Tibial nerve (tissue), 4 donors: ENCODE measurements around the gene THNSL1. TPM values are rescaled to one million over a fixed set of nuclear protein-coding genes. Genes with fewer than 3 reads are reported as not detected.

Experiments
- DNase-seq, 2 donors: peaks; one replicate each; pipeline ENCODE4 v3.0.0-alpha.2; 2019; ENCODE audit warnings: low spot score in 2 of 2
- H3K27ac ChIP-seq, 4 donors: fragments of 200-600 bp; sonication (generic) in 3 of 4; one replicate each; pipeline ENCODE4 v1.5.1; 2017 to 2019; ENCODE audit warnings: mild to moderate bottlenecking in 1 of 4
- H3K27me3 ChIP-seq, 2 donors: fragments of 200-600 bp; sonication (generic) in 1 of 2; one replicate each; pipeline versions ENCODE4 v1.5.1 to v1.6.0; 2017 to 2019
- H3K36me3 ChIP-seq, 3 donors: fragments of 200-600 bp; sonication (generic); one replicate each; pipeline ENCODE4 v1.5.1; 2018 to 2019
- H3K4me1 ChIP-seq, 4 donors: fragments of 200-600 bp; sonication (generic) in 3 of 4; one replicate each; pipeline ENCODE4 v1.5.1; 2017 to 2019
- H3K4me3 ChIP-seq, 4 donors: fragments of 200-600 bp; sonication (generic) in 3 of 4; one replicate each; pipeline ENCODE4 v1.5.1; 2017 to 2019; ENCODE audit warnings: mild to moderate bottlenecking in 1 of 4, moderate library complexity in 1 of 4
- H3K9me3 ChIP-seq, 4 donors: fragments of 200-600 bp; sonication (generic) in 3 of 4; one replicate each; pipeline ENCODE4 v1.5.1; 2017 to 2019
- CTCF ChIP-seq, 5 experiments: fragments of 200-600 bp in 3 of 5; fragments of 450-650 bp in 2 of 5; sonication (generic) in 3 of 5; IDR thresholded peaks; one replicate each; pipeline ENCODE4 v1.5.1; 2016 to 2019; ENCODE audit warnings: antibody characterized with exemption in 5 of 5, mild to moderate bottlenecking in 3 of 5, moderate library complexity in 2 of 5
- EP300 ChIP-seq, 2 donors: sonication (generic); formaldehyde crosslinking; IDR thresholded peaks; one replicate each; pipeline ENCODE4 v1.6.1; 2017; ENCODE audit warnings: antibody characterized with exemption in 2 of 2, mild to moderate bottlenecking in 1 of 2
- POLR2A ChIP-seq, 2 donors: fragments of 450-650 bp; IDR thresholded peaks; one replicate each; pipeline ENCODE4 v1.6.1; 2017; ENCODE audit warnings: antibody characterized with exemption in 2 of 2, mild to moderate bottlenecking in 2 of 2, moderate library complexity in 2 of 2
- WGBS, 2 donors: methylation state at CpG; one replicate each; pipeline ENCODE4 v1.1.5; 2018; 5-methylcytosine and 5-hydroxymethylcytosine counted together
- total RNA-seq, 4 donors: library from RNA; depleted of rRNA; stranded (reverse); fragments of >200 nt; gene quantifications; one replicate each; pipeline ENCODE4 v1.1.0, GENCODE V29; 2016

THNSL1 gene
- total RNA-seq, 4 donors from 2014 or later: 1.5 to 2.7 (median 1.8) TPM

GRCh38 chr10:25061711-25062449, 45.5 kb downstream of the THNSL1 start:
- H3K27ac ChIP-seq: peak overlapping the region in 2 of 4 donors; percentile 51 to 57
- DNase-seq: no peak
- WGBS, 2 donors: 66 to 68% methylated on average over 11 of the region's 11 CpGs
- H3K9me3 ChIP-seq: no peaks in the 10 kb centered on the region
- H3K4me1 ChIP-seq: peaks cover 0 to 10% (median 0%) of the 10 kb centered on the region in 4 donors
- H3K27me3 ChIP-seq: no peaks in the 10 kb centered on the region
- TF ChIP-seq CTCF (IDR thresholded peaks at IDR 0.05) (no peak), POLR2A (IDR thresholded peaks at IDR 0.05) (no peak), EP300 (IDR thresholded peaks at IDR 0.05) (no peak)
- H3K4me3 ChIP-seq: no peak overlapping the region
- no peaks in the 10 kb centered on the region for H3K36me3 ChIP-seq

- H3K27me3 ChIP-seq: no peaks in the 10 kb centered on the region
- no peak overlapping the region for H3K4me3 ChIP-seq
- 96 to 100% methylated on average over 1 of the region's 1 CpG for WGBS, 2 donors
- TF ChIP-seq CTCF (IDR thresholded peaks at IDR 0.05): no peak
- TF ChIP-seq POLR2A (IDR thresholded peaks at IDR 0.05): no peak
- TF ChIP-seq EP300 (IDR thresholded peaks at IDR 0.05): no peak
- H3K9me3 ChIP-seq: no peaks in the 10 kb centered on the region
- H3K4me1 ChIP-seq: peaks cover 0 to 10% (median 0%) of the 10 kb centered on the region in 4 donors
- H3K36me3 ChIP-seq: no peaks in the 10 kb centered on the region
- H3K27ac ChIP-seq: no peak overlapping the region
- DNase-seq: no peak
Measured at GRCh38 chr10:25063157-25063556, 46.7 kb downstream of the THNSL1 start.

GRCh38 chr10:25063644-25064043, 47.2 kb downstream of the THNSL1 start:
- Histone ChIP-seq H3K27me3 (no peaks in the 10 kb centered on the region), H3K4me1 (peaks cover 0 to 10% (median 0%) of the 10 kb centered on the region in 4 donors), H3K4me3 (no peak overlapping the region), H3K27ac (no peak overlapping the region), H3K36me3 (no peaks in the 10 kb centered on the region), H3K9me3 (no peaks in the 10 kb centered on the region)
- no peak for TF ChIP-seq EP300 (IDR thresholded peaks at IDR 0.05)
- no peak for TF ChIP-seq CTCF (IDR thresholded peaks at IDR 0.05)
- no peak for TF ChIP-seq POLR2A (IDR thresholded peaks at IDR 0.05)
- no peak for DNase-seq
- WGBS, 2 donors: 88 to 90% methylated on average over 8 of the region's 8 CpGs

- 82 to 89% methylated on average over 2 of the region's 2 CpGs for WGBS, 2 donors
- no peak for DNase-seq
- no peaks in the 10 kb centered on the region for H3K9me3 ChIP-seq
- H3K36me3 ChIP-seq: no peaks in the 10 kb centered on the region
- H3K27me3 ChIP-seq: no peaks in the 10 kb centered on the region
- H3K4me3 ChIP-seq: no peak overlapping the region
- no peak overlapping the region for H3K27ac ChIP-seq
- peaks cover 0 to 10% (median 0%) of the 10 kb centered on the region in 4 donors for H3K4me1 ChIP-seq
- TF ChIP-seq CTCF (IDR thresholded peaks at IDR 0.05) (no peak), POLR2A (IDR thresholded peaks at IDR 0.05) (no peak), EP300 (IDR thresholded peaks at IDR 0.05) (no peak)
Measured at GRCh38 chr10:25064401-25064800, 48.0 kb downstream of the THNSL1 start.

GRCh38 chr10:25065761-25066476, 49.5 kb downstream of the THNSL1 start:
- TF ChIP-seq POLR2A (IDR thresholded peaks at IDR 0.05): no peak
- TF ChIP-seq CTCF (IDR thresholded peaks at IDR 0.05): no peak
- no peak for TF ChIP-seq EP300 (IDR thresholded peaks at IDR 0.05)
- no peaks in the 10 kb centered on the region for H3K36me3 ChIP-seq
- H3K27me3 ChIP-seq: no peaks in the 10 kb centered on the region
- H3K4me3 ChIP-seq: no peak overlapping the region
- peaks cover 0 to 10% (median 0%) of the 10 kb centered on the region in 4 donors for H3K4me1 ChIP-seq
- no peak overlapping the region for H3K27ac ChIP-seq
- WGBS, 2 donors: 84 to 88% methylated on average over 4 of the region's 4 CpGs
- H3K9me3 ChIP-seq: no peaks in the 10 kb centered on the region
- no peak for DNase-seq
